OCI-LY7 (cell line): Measurements from ENCODE around the gene NTSR1.

ENCODE experiments used
- EZH2phosphoT487 ChIP-seq: fragments of 200-600 bp; sonication (generic); IDR thresholded peaks from 2 replicates; pipeline ENCODE4 v1.6.1; 2018; ENCODE audit warnings: low read depth, borderline replicate concordance, mild to moderate bottlenecking, mixed run types, antibody characterized with exemption, low read length, moderate library complexity, mixed read lengths
- TF ChIP-seq, protein P1 (sequence below): fragments of 200-600 bp; sonication (generic); conservative IDR thresholded peaks from 2 replicates; pipeline ENCODE4 v1.5.1; 2014; ENCODE audit warnings: mild to moderate bottlenecking, antibody characterized with exemption, low read length, moderate library complexity, mixed read lengths

DNA sequence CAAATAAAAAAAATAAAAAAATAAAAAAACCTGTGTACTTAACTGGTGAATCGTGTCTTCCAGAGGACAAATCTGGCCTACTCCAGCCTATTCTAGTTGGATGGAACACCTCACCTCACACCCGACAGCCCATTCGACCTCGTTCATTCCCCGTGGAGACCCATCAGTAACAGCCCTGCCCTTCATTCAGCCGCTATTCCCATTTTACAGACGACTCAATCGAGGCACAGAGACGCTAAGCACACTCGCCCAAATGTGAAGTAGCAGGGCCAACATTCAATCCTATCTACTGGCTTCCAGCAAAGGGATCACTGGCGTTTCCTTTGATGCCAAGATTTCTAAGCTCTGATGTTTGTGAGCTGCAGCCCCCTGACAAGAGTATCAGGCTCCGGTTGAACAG lies 1.8 kb upstream of the NTSR1 start:
- TF ChIP-seq, protein P1, sequence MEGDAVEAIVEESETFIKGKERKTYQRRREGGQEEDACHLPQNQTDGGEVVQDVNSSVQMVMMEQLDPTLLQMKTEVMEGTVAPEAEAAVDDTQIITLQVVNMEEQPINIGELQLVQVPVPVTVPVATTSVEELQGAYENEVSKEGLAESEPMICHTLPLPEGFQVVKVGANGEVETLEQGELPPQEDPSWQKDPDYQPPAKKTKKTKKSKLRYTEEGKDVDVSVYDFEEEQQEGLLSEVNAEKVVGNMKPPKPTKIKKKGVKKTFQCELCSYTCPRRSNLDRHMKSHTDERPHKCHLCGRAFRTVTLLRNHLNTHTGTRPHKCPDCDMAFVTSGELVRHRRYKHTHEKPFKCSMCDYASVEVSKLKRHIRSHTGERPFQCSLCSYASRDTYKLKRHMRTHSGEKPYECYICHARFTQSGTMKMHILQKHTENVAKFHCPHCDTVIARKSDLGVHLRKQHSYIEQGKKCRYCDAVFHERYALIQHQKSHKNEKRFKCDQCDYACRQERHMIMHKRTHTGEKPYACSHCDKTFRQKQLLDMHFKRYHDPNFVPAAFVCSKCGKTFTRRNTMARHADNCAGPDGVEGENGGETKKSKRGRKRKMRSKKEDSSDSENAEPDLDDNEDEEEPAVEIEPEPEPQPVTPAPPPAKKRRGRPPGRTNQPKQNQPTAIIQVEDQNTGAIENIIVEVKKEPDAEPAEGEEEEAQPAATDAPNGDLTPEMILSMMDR: no peak
- TF ChIP-seq EZH2phosphoT487: no peak
